HepG2 (cell line): ENCODE data around the gene CCL19. TPM values are rescaled to one million over a fixed set of nuclear protein-coding genes. Genes with fewer than 3 reads are reported as not detected.

ENCODE experiments used
- ARID2 ChIP-seq: sonication (generic); formaldehyde crosslinking; IDR thresholded peaks from 2 replicates; pipeline ENCODE4 v1.8.1; 2022; ENCODE audit warnings: mild to moderate bottlenecking, missing genetic modification reagents, borderline replicate concordance
- CHCHD3 ChIP-seq: sonication (generic); formaldehyde crosslinking; IDR thresholded peaks from 2 replicates; pipeline ENCODE4 v1.8.0; 2022; ENCODE audit warnings: mild to moderate bottlenecking, missing genetic modification reagents, moderate library complexity
- FOXK1 ChIP-seq: sonication (generic); formaldehyde crosslinking; IDR thresholded peaks from 2 replicates; pipeline ENCODE4 v1.4.0; 2020; ENCODE audit warnings: low read depth, missing genetic modification reagents, borderline replicate concordance
- IRX3 ChIP-seq: sonication (generic); formaldehyde crosslinking; IDR thresholded peaks from 2 replicates; pipeline ENCODE4 v1.8.1; 2023; ENCODE audit warnings: mild to moderate bottlenecking, low read depth, missing genetic modification reagents, borderline replicate concordance
- PAWR ChIP-seq: sonication (generic); formaldehyde crosslinking; IDR thresholded peaks from 2 replicates; pipeline ENCODE4 v1.4.0; 2020; ENCODE audit warnings: missing genetic modification reagents, mild to moderate bottlenecking, borderline replicate concordance
- PHF21A ChIP-seq: sonication (generic); formaldehyde crosslinking; IDR thresholded peaks from 2 replicates; pipeline ENCODE4 v1.5.0; 2020; ENCODE audit warnings: mild to moderate bottlenecking, missing genetic modification reagents
- SIN3B ChIP-seq: fragments of 150-350 bp; IDR thresholded peaks from 2 replicates; pipeline ENCODE4 v1.6.1; 2014; ENCODE audit warnings: low read length
- SMAD9 ChIP-seq: sonication (generic); formaldehyde crosslinking; IDR thresholded peaks from 2 replicates; pipeline ENCODE4 v1.5.1; 2020; ENCODE audit warnings: mild to moderate bottlenecking, missing genetic modification reagents
- TMF1 ChIP-seq: sonication (generic); formaldehyde crosslinking; IDR thresholded peaks from 2 replicates; pipeline ENCODE4 v1.8.1; 2022; ENCODE audit warnings: low read depth, missing genetic modification reagents
- ZNF775 ChIP-seq: sonication (generic); formaldehyde crosslinking; IDR thresholded peaks from 2 replicates; pipeline ENCODE4 v1.4.0; 2020; ENCODE audit warnings: missing genetic modification reagents, mild to moderate bottlenecking, moderate library complexity, borderline replicate concordance
- ZNF839 ChIP-seq: sonication (generic); formaldehyde crosslinking; IDR thresholded peaks from 2 replicates; pipeline ENCODE4 v1.4.0; 2020; ENCODE audit warnings: missing genetic modification reagents, mild to moderate bottlenecking, borderline replicate concordance
- polyA plus RNA-seq, 8 experiments: library from polyadenylated mRNA; depleted of rRNA in 3 of 8; stranded (reverse) in 7 of 8; unstranded in 1 of 8; fragments of >200 nt; fragmentation: Illumina TruSeq in 4 of 8; extraction: Trizol in 4 of 8; gene quantifications; 2 replicates each; pipeline versions ENCODE4 v1.2.1 to v1.2.3, GENCODE V29; 2011 to 2016; ENCODE audit warnings: low read depth in 4 of 8, missing spikeins in 1 of 8, mixed read lengths in 1 of 8; ENCODE audit not compliant: insufficient read depth in 1 of 8
- total RNA-seq, 5 experiments: library from RNA; depleted of rRNA; stranded (reverse); fragments of >200 nt; fragmentation: Illumina TruSeq; extraction: Trizol; gene quantifications; 2 replicates each; pipeline ENCODE4 v1.2.3, GENCODE V29; 2016; ENCODE audit warnings: low read depth in 1 of 5
- TF ChIP-seq, protein P1 (sequence below), 2 experiments: sonication (generic) in 1 of 2; formaldehyde crosslinking in 1 of 2; IDR thresholded peaks; 2 replicates each; pipeline versions ENCODE4 v1.5.1 to v1.6.1; 2011 to 2020; ENCODE audit warnings: borderline replicate concordance in 1 of 2, low read depth in 1 of 2, low read length in 1 of 2, mild to moderate bottlenecking in 1 of 2, missing genetic modification reagents in 1 of 2, moderate library complexity in 1 of 2
- TF ChIP-seq, protein P2 (sequence below): sonication (generic); formaldehyde crosslinking; IDR thresholded peaks from 2 replicates; pipeline ENCODE4 v1.4.0; 2020; ENCODE audit warnings: mild to moderate bottlenecking, missing genetic modification reagents
- TF ChIP-seq, protein P3 (sequence below): sonication (generic); formaldehyde crosslinking; IDR thresholded peaks from 2 replicates; pipeline ENCODE4 v1.4.0; 2020; ENCODE audit warnings: missing genetic modification reagents
- TF ChIP-seq, protein P4 (sequence below): sonication (generic); formaldehyde crosslinking; conservative IDR thresholded peaks from 2 replicates; pipeline ENCODE4 v1.4.0; 2020; ENCODE audit warnings: mild to moderate bottlenecking, missing genetic modification reagents, moderate library complexity
- TF ChIP-seq, protein P5 (sequence below): sonication (generic); formaldehyde crosslinking; IDR thresholded peaks from 2 replicates; pipeline ENCODE4 v1.5.0; 2020; ENCODE audit warnings: mild to moderate bottlenecking, missing genetic modification reagents

The CCL19 gene
- total and polyA plus RNA-seq, 2 of the 13 experiments (the other 11 are each of a cell fraction or from before 2014, with no cell fraction given) = not detected

DNA sequence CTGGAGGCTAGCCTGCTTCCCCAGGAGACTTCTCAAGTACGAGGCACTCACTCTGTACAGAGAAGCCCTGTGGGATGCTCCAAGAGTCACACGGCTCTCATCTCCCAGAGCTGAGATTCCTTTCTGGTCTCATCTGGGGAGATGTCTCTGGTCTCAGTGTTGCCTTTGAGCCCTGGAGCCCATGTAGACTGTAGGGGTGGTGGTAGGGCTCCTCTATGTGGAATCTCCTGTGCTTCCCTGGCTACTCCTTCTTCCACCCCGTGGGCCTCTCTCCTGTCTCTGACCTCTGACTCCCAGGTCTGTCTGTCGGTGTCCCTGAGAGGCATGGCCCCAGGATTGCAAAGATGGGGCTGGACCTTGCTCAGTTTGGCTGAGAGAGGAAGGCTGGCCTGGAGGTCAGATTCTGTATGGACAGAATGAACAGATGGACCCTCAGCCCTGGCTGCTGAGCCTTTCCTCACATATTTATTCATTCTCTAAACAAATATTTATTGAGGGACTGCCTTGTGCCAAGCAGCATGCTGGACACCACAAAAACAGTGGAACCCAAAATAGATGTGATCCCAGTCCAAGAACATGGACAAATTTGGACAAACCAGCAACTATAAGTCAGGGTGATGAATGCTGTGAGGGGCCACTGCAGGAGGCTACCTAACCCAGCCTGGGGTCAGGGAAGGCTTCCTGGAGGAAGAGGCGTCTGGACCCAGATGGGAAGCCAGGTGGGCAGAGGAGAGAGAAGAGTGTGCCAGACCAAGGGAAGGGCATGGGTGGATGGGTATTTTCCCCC lies 2.6 kb downstream of the CCL19 start (continued):
- TF ChIP-seq, protein P1, sequence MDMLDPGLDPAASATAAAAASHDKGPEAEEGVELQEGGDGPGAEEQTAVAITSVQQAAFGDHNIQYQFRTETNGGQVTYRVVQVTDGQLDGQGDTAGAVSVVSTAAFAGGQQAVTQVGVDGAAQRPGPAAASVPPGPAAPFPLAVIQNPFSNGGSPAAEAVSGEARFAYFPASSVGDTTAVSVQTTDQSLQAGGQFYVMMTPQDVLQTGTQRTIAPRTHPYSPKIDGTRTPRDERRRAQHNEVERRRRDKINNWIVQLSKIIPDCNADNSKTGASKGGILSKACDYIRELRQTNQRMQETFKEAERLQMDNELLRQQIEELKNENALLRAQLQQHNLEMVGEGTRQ (IDR thresholded peaks at IDR 0.05; ENCODE audit: low read depth, low read length) = no peak
- TF ChIP-seq, protein P1 (CRISPR knock-in tag; IDR thresholded peaks at IDR 0.05; ENCODE audit: borderline replicate concordance) = no peak
- no peak for TF ChIP-seq ZNF839
- TF ChIP-seq, protein P2, sequence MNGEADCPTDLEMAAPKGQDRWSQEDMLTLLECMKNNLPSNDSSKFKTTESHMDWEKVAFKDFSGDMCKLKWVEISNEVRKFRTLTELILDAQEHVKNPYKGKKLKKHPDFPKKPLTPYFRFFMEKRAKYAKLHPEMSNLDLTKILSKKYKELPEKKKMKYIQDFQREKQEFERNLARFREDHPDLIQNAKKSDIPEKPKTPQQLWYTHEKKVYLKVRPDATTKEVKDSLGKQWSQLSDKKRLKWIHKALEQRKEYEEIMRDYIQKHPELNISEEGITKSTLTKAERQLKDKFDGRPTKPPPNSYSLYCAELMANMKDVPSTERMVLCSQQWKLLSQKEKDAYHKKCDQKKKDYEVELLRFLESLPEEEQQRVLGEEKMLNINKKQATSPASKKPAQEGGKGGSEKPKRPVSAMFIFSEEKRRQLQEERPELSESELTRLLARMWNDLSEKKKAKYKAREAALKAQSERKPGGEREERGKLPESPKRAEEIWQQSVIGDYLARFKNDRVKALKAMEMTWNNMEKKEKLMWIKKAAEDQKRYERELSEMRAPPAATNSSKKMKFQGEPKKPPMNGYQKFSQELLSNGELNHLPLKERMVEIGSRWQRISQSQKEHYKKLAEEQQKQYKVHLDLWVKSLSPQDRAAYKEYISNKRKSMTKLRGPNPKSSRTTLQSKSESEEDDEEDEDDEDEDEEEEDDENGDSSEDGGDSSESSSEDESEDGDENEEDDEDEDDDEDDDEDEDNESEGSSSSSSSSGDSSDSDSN (CRISPR knock-in tag) = 0 out of 2 replicates have a peak, but pooled peaks have one; percentile 32
- no peak for TF ChIP-seq SMAD9 (CRISPR knock-in tag)
- peak; percentile 81 for TF ChIP-seq PHF21A (CRISPR knock-in tag)
- no peak for TF ChIP-seq ZNF775
- TF ChIP-seq, protein P3, sequence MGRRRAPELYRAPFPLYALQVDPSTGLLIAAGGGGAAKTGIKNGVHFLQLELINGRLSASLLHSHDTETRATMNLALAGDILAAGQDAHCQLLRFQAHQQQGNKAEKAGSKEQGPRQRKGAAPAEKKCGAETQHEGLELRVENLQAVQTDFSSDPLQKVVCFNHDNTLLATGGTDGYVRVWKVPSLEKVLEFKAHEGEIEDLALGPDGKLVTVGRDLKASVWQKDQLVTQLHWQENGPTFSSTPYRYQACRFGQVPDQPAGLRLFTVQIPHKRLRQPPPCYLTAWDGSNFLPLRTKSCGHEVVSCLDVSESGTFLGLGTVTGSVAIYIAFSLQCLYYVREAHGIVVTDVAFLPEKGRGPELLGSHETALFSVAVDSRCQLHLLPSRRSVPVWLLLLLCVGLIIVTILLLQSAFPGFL (CRISPR knock-in tag) = no peak
- TF ChIP-seq, protein P4, sequence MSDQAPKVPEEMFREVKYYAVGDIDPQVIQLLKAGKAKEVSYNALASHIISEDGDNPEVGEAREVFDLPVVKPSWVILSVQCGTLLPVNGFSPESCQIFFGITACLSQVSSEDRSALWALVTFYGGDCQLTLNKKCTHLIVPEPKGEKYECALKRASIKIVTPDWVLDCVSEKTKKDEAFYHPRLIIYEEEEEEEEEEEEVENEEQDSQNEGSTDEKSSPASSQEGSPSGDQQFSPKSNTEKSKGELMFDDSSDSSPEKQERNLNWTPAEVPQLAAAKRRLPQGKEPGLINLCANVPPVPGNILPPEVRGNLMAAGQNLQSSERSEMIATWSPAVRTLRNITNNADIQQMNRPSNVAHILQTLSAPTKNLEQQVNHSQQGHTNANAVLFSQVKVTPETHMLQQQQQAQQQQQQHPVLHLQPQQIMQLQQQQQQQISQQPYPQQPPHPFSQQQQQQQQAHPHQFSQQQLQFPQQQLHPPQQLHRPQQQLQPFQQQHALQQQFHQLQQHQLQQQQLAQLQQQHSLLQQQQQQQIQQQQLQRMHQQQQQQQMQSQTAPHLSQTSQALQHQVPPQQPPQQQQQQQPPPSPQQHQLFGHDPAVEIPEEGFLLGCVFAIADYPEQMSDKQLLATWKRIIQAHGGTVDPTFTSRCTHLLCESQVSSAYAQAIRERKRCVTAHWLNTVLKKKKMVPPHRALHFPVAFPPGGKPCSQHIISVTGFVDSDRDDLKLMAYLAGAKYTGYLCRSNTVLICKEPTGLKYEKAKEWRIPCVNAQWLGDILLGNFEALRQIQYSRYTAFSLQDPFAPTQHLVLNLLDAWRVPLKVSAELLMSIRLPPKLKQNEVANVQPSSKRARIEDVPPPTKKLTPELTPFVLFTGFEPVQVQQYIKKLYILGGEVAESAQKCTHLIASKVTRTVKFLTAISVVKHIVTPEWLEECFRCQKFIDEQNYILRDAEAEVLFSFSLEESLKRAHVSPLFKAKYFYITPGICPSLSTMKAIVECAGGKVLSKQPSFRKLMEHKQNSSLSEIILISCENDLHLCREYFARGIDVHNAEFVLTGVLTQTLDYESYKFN (CRISPR knock-in tag) = peak; percentile 98
- TF ChIP-seq FOXK1 (CRISPR knock-in tag) = no peak
- TF ChIP-seq, protein P5, sequence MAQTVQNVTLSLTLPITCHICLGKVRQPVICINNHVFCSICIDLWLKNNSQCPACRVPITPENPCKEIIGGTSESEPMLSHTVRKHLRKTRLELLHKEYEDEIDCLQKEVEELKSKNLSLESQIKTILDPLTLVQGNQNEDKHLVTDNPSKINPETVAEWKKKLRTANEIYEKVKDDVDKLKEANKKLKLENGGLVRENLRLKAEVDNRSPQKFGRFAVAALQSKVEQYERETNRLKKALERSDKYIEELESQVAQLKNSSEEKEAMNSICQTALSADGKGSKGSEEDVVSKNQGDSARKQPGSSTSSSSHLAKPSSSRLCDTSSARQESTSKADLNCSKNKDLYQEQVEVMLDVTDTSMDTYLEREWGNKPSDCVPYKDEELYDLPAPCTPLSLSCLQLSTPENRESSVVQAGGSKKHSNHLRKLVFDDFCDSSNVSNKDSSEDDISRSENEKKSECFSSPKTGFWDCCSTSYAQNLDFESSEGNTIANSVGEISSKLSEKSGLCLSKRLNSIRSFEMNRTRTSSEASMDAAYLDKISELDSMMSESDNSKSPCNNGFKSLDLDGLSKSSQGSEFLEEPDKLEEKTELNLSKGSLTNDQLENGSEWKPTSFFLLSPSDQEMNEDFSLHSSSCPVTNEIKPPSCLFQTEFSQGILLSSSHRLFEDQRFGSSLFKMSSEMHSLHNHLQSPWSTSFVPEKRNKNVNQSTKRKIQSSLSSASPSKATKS = no peak
- TF ChIP-seq ARID2 (CRISPR knock-in tag) = no peak
- TF ChIP-seq SIN3B = no peak
- no peak for TF ChIP-seq TMF1 (CRISPR knock-in tag)
- TF ChIP-seq CHCHD3 (CRISPR knock-in tag) = no peak
- no peak for TF ChIP-seq PAWR
- TF ChIP-seq IRX3 (CRISPR knock-in tag) = peak; percentile 62; the same call in 1 of the 2 replicates
